Activated naive CD8-positive, alpha-beta T cell treated with anti-CD3 and anti-CD28 coated beads, Interleukin-2, amount 50 U/mL, for 24 hours (primary cell): ENCODE data around the gene MED15.
"Not testable (repeated sequence)": the region's sequence is repeated elsewhere in the genome, so short reads cannot be mapped to it uniquely, and the experiment has no call there.

Experiments
- ATAC-seq: fragments of 150-1000 bp; cut with Tn5 transposase; one replicate; pipeline ENCODE4 v1.10.0; 2021
- DNase-seq: peaks from one replicate; pipeline ENCODE4 v3.0.0; 2021
- H3K27ac Mint-ChIP-seq: one replicate; pipeline ENCODE4 v1.8.0; 2021; ENCODE audit warnings: mild to moderate bottlenecking, mixed read lengths
- H3K27me3 Mint-ChIP-seq: one replicate; pipeline ENCODE4 v1.8.0; 2021; ENCODE audit warnings: mixed read lengths
- H3K36me3 Mint-ChIP-seq: one replicate; pipeline ENCODE4 v1.8.0; 2021; ENCODE audit warnings: low read depth, mixed read lengths
- H3K4me1 Mint-ChIP-seq: one replicate; pipeline ENCODE4 v1.8.0; 2021; ENCODE audit warnings: mixed read lengths
- H3K4me3 Mint-ChIP-seq: one replicate; pipeline ENCODE4 v1.8.0; 2021; ENCODE audit warnings: mild to moderate bottlenecking, moderate library complexity, mixed read lengths
- H3K9me3 Mint-ChIP-seq: one replicate; pipeline ENCODE4 v1.8.0; 2021; ENCODE audit warnings: mixed read lengths

The MED15 gene

DNA sequence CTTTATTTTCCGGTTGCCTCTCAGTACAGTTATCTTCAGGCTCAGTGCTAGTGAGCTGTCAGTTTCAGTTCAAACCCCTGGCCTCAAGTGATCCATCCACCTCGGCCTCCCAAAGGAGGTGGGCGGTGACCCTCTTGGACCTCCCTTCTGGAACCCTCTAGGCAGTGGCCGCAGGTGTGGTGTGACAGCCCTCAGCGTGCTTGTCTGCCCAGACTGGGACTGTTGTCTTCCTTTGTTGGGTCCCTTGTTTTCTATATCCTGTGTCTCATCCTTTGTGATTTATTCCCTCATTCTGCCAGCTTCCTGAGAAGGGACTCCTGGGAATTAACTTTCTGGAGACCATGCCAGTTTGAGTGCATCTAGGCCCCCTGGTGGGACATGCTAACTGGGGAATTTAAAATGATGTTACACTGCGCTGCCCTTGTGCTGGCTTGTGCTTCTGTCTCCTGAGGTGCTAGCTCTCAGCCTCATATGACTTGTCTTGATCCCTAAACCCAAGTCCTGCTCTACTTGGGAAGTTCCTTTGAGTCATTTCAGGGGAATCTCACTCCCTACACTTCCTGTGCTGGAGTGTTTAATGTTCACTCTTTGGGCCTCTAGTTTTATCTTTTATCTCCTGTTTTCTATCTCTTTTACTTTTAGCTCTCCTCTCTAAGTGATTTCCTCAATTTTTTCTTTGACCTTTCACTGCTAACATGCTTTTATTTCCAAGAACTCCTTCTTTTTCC, 19.4 kb downstream of the MED15 start:
- no peak for DNase-seq
- no peak for ATAC-seq
- H3K9me3 Mint-ChIP-seq: no peaks in the 10 kb centered on the region
- H3K36me3 Mint-ChIP-seq: peaks cover 48% of the 10 kb centered on the region
- no peaks in the 10 kb centered on the region for H3K27me3 Mint-ChIP-seq
- no peak overlapping the region for H3K4me3 Mint-ChIP-seq
- peaks cover 61% of the 10 kb centered on the region for H3K4me1 Mint-ChIP-seq
- H3K27ac Mint-ChIP-seq: peak overlapping the region; percentile 60

GRCh38 chr22:20528405-20528978, 21.1 kb downstream of the MED15 start:
- no peaks in the 10 kb centered on the region for H3K27me3 Mint-ChIP-seq
- H3K4me3 Mint-ChIP-seq: no peak overlapping the region
- no peaks in the 10 kb centered on the region for H3K9me3 Mint-ChIP-seq
- DNase-seq (no peak), ATAC-seq (no peak)
- peaks cover 60% of the 10 kb centered on the region for H3K4me1 Mint-ChIP-seq
- no peak overlapping the region for H3K27ac Mint-ChIP-seq
- H3K36me3 Mint-ChIP-seq: peaks cover 36% of the 10 kb centered on the region

DNA sequence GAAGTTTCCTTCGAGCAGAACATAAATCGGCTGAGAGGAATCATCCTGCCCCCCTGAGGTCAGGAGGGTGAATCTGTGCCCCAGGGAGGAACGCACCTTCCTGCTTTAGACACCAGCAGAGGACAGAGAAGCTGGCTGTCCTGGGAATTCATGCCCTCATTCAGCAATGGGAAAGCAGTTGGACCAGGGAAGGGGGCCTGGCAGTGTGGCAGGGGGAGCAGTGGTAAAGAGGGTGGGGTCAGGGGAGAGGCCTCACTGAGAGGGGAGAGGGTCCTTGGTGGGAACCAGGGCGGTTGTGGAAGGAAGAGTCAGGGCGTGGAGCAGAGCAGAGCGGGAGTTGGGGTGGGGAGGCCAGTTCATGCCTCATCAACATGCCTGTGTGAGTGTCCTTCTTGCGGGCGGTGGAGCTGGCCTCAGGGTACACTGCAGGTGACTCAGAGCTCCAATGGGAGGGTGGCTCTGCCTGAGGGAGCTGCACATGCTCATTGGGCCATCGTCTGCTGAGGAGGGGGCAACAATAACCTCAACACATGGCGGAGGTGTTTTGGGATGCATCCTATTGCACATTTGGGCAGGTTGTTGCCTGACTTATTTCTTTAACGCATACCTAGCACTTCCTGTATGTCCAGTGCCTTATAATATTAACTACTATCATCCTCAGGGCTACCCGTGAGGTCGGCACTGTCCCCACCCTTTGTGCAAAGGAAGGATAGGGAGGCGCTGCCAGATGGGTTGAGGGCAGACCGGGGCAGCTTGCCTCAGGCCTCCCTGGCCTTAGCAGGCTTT, 23.2 kb downstream of the MED15 start:
- peaks cover 35% of the 10 kb centered on the region for H3K36me3 Mint-ChIP-seq
- peaks cover 57% of the 10 kb centered on the region for H3K4me1 Mint-ChIP-seq
- H3K9me3 Mint-ChIP-seq: no peaks in the 10 kb centered on the region
- ATAC-seq (no peak), DNase-seq (no peak)
- H3K27ac Mint-ChIP-seq: no peak overlapping the region
- H3K27me3 Mint-ChIP-seq: no peaks in the 10 kb centered on the region
- no peak overlapping the region for H3K4me3 Mint-ChIP-seq

DNA sequence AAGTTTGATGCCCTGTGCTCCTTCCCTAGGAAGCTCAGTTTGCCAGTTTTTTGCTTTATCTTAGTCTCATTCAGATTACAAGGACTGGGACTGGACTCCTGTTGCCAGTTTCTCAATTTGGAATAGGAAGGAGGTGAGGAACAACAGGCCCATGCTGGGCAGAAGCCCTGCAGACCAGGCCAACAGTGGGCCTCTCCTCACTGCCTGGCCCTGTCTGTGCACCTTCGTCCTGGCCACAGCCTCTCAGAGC, 23.7 kb downstream of the MED15 start:
- Mint-ChIP-seq H3K9me3 (no peaks in the 10 kb centered on the region), H3K4me1 (peaks cover 57% of the 10 kb centered on the region), H3K4me3 (no peak overlapping the region), H3K27ac (no peak overlapping the region), H3K36me3 (peaks cover 35% of the 10 kb centered on the region), H3K27me3 (no peaks in the 10 kb centered on the region)
- ATAC-seq (no peak), DNase-seq (no peak)

DNA sequence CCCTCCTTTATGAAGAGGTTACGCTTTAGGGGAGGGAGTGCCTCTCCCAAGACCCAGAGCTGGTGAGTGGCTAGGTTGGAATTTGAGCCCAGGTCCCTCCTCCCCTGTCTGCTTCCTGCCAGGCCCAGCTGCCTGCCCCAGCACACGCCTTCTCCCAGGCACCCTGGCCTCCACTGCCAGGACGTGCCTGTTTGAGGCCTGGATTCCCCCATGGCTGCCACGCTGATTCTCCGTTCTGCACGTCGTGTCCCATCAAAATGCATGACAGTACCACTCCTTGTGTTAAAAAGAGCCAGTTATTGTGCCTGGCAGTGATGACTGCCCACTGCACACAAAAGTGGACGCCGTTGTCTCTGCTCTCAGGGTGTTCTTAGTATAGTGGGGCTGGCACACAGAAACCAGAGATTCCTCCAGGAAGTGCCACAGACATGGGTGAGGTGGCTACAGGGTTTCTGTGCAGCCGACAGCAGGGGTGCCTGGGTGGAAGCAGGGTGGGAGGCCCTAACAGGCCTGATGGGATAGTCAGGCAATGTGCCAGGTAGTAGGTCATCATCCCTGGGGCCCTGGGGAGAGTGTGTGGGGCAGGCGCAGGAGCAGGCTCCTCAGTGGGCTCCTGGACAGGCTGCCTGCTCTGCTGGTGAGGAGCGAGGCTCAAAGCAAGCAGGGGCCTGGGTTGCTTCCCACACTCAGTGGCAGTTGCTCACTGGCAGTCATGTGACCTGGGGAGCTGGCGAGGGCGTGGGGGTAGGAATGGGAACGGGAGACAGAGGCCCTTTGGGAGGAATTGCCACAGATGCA, 24.2 kb downstream of the MED15 start:
- ATAC-seq (no peak), DNase-seq (no peak)
- no peaks in the 10 kb centered on the region for H3K9me3 Mint-ChIP-seq
- no peaks in the 10 kb centered on the region for H3K27me3 Mint-ChIP-seq
- H3K4me1 Mint-ChIP-seq: peaks cover 55% of the 10 kb centered on the region
- H3K4me3 Mint-ChIP-seq: no peak overlapping the region
- no peak overlapping the region for H3K27ac Mint-ChIP-seq
- peaks cover 30% of the 10 kb centered on the region for H3K36me3 Mint-ChIP-seq

DNA sequence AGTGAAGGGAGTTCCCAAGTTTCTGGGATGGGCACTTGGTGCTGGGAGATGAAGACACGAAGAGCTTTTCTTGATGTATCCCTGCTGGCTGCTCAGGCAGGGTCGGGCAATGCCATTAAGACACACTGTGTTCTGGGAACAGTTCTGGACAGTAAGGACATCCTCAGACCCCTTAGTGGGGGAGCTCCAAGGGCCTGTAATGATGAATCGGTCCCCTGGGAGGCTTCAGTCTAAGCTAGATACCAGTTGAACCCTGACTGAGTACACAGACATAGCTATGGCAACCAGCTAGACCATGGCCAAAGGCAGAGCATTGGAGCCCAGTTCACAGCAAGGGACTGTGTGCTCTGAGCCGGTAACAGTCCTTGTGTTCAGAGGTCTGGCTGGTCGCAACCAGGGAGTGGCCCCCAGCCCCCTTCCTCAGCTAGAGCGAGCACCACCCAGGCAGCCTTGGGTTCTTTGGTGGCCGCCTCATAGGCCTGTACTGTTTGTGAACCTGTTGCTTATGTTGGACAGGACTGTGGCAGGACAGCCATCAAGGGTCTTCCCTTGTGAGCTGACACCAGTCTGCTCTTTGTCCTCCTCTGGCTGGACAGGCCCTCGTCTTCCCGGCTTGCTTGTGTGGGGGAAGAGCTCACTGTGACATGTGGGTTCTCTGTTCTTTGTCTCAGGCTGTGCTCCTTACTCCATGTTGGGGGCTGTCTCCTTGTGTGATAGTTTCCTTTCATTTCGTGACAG, 25.0 kb downstream of the MED15 start:
- DNase-seq (no peak), ATAC-seq (no peak)
- peak overlapping the region; percentile 50 for H3K27ac Mint-ChIP-seq
- no peaks in the 10 kb centered on the region for H3K27me3 Mint-ChIP-seq
- H3K36me3 Mint-ChIP-seq: peaks cover 29% of the 10 kb centered on the region
- peaks cover 48% of the 10 kb centered on the region for H3K4me1 Mint-ChIP-seq
- no peaks in the 10 kb centered on the region for H3K9me3 Mint-ChIP-seq
- H3K4me3 Mint-ChIP-seq: no peak overlapping the region

DNA sequence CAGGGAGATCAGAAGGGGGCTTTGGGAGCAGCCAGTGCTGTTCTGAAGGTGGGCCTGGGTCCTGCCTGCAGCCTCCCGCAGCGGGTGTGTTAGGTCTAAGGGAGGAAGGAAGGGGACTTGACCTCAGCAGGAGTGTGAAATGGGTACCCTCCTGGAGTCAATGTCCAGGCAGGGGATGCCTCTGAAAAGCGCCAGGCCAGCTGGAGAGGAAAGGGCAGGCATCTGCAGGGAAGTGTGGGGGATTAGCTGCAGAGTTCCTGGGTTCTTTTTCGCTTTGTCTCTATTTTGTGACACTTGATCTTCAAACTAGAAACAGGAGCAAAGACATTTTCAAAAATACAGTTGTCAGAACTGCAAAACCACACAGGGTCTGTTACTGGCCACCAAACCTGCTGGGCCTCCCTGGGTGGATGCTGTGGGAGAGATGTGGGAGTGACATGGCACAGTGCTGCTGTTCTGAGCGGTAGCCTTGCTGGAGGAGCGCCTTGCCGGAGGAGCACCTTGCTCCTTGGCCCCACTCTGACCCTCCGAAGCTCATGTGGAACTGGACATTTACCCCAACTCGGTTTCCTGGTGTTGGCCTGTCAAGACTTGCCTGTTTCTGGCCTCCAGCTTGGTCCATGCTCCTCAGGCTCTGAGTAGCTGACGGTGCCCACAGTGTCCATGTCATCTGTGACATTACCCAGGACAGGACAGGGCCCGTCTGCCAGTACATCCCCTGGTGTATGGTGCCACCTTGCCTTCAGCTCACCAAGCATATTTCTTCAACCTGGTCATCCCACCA, 25.9 kb downstream of the MED15 start:
- Mint-ChIP-seq H3K4me3 (no peak overlapping the region), H3K27me3 (no peaks in the 10 kb centered on the region), H3K9me3 (no peaks in the 10 kb centered on the region), H3K36me3 (peaks cover 28% of the 10 kb centered on the region), H3K4me1 (peaks cover 44% of the 10 kb centered on the region), H3K27ac (peak overlapping the region; percentile 50)
- no peak for DNase-seq
- no peak for ATAC-seq

- Mint-ChIP-seq H3K27ac (peak overlapping the region; percentile 17), H3K4me1 (peaks cover 44% of the 10 kb centered on the region), H3K4me3 (no peak overlapping the region), H3K27me3 (no peaks in the 10 kb centered on the region), H3K36me3 (peaks cover 24% of the 10 kb centered on the region), H3K9me3 (no peaks in the 10 kb centered on the region)
- ATAC-seq (no peak), DNase-seq (no peak)
Measured at GRCh38 chr22:20533879-20534265, 26.5 kb downstream of the MED15 start.

- H3K27ac Mint-ChIP-seq: no peak overlapping the region
- ATAC-seq: no peak
- no peaks in the 10 kb centered on the region for H3K27me3 Mint-ChIP-seq
- no peak for DNase-seq
- peaks cover 31% of the 10 kb centered on the region for H3K36me3 Mint-ChIP-seq
- no peak overlapping the region for H3K4me3 Mint-ChIP-seq
- H3K9me3 Mint-ChIP-seq: no peaks in the 10 kb centered on the region
- H3K4me1 Mint-ChIP-seq: peaks cover 30% of the 10 kb centered on the region
Measured at GRCh38 chr22:20536590-20537324, 29.3 kb downstream of the MED15 start.

DNA sequence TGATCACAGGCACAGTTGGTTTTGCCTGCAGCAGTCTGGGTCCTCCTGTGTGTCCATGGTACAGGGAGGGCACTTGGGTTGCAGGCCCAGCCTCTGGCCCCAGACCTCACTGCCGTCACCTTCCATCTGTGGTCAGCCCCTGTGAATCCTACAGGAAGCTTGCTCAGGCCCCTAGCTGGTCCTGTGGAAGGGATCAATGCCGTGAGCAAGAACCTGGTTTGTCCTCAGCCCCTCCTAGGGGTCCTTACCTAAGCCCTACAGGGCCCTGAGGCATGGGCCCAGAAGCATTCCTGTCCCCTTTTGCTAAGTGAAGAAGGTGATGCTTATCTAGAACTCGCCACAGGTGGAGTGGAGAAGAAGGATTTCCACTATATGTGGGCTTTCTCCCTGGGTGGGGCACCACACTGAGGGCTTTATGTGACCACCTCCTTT, 29.9 kb downstream of the MED15 start:
- Mint-ChIP-seq H3K4me3 (no peak overlapping the region), H3K27me3 (no peaks in the 10 kb centered on the region), H3K27ac (no peak overlapping the region), H3K4me1 (peaks cover 25% of the 10 kb centered on the region), H3K36me3 (peaks cover 37% of the 10 kb centered on the region), H3K9me3 (no peaks in the 10 kb centered on the region)
- ATAC-seq (no peak), DNase-seq (no peak)

- DNase-seq: no peak
- no peak overlapping the region for H3K27ac Mint-ChIP-seq
- H3K4me1 Mint-ChIP-seq: peaks cover 22% of the 10 kb centered on the region
- no peaks in the 10 kb centered on the region for H3K27me3 Mint-ChIP-seq
- no peak for ATAC-seq
- H3K9me3 Mint-ChIP-seq: no peaks in the 10 kb centered on the region
- no peak overlapping the region for H3K4me3 Mint-ChIP-seq
- H3K36me3 Mint-ChIP-seq: peaks cover 40% of the 10 kb centered on the region
Measured at GRCh38 chr22:20537983-20538382, 30.6 kb downstream of the MED15 start.

- DNase-seq, H3K27ac Mint-ChIP-seq, ATAC-seq, H3K4me3 Mint-ChIP-seq, H3K27me3 Mint-ChIP-seq, H3K9me3 Mint-ChIP-seq: not testable (repeated sequence)
- peaks cover 44% of the 10 kb centered on the region for H3K36me3 Mint-ChIP-seq
- peaks cover 15% of the 10 kb centered on the region for H3K4me1 Mint-ChIP-seq
Measured at GRCh38 chr22:20538875-20539274, 31.5 kb downstream of the MED15 start.

DNA sequence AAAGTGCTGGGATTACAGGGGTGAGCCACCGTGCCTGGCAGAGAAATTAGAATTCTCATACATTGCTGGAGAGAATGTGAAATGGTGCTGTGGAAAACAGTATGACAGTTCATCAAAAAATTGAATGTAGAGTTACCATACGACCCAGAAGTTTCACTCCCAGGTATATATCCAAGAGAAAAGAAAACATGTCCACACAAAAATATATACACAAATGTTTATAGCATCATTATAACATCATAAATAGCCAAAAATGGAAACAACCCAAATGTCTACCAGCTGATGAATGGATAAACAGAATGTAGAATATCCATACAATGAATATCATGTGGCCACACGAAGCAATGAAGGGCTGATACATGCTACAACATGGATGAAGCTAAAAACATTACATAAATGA, 34.6 kb downstream of the MED15 start:
- ATAC-seq (no peak), DNase-seq (no peak)
- Mint-ChIP-seq H3K27me3 (no peaks in the 10 kb centered on the region), H3K4me3 (no peak overlapping the region), H3K36me3 (peaks cover 56% of the 10 kb centered on the region), H3K9me3 (no peaks in the 10 kb centered on the region), H3K27ac (no peak overlapping the region), H3K4me1 (peaks cover 30% of the 10 kb centered on the region)
